HepG2 (cell line): ENCODE results near the gene DNAJC12. TPM values are rescaled to one million over a fixed set of nuclear protein-coding genes. Genes with fewer than 3 reads are reported as not detected.

ENCODE experiments used
- ATAC-seq: fragments of 200-7000 bp; cut with Tn5 transposase; 3 replicates; pipeline ENCODE4 v1.9.1; 2020; ENCODE audit warnings: mild to moderate bottlenecking, moderate library complexity
- BruUV-seq: library from RNA; stranded (reverse); fragments of 400-500 nt; replicated peaks from 2 replicates; lab custom pipeline; 2021; lab: Mats Ljungman, UMichigan
- CTCF ChIA-PET: fragments of 300-600 bp; formaldehyde crosslinking; extraction: SDS; loops from one replicate; lab custom pipeline; 2021; ENCODE audit warnings: low total read pairs, inconsistent platforms, low intra/inter-chr PET ratio; lab: Yijun Ruan, JAX
- POLR2A ChIA-PET: fragments of 350-600 bp; sonication (Branson Sonifier 250); formaldehyde crosslinking; loops from one replicate; lab custom pipeline; 2020; ENCODE audit warnings: antibody characterized with exemption, inconsistent platforms; lab: Yijun Ruan, JAX
- DNase-seq: peaks from one replicate; pipeline ENCODE4 v3.0.0-alpha.2; 2015; ENCODE audit warnings: low spot score
- FAIRE-seq: peaks from 3 replicates; lab custom pipeline; 2011; peaks lifted over from hg19 to GRCh38; lab: Jason Lieb, UNC
- H2AFZ ChIP-seq: one replicate; pipeline ENCODE4 v1.6.1; 2011; ENCODE audit warnings: low read length, inconsistent platforms
- H3K27ac ChIP-seq: fragments of 300-600 bp; 3 replicates; pipeline ENCODE4 v1.8.0; 2011; ENCODE audit warnings: mixed run types, mild to moderate bottlenecking, mixed read lengths, low read length, inconsistent platforms; ENCODE audit not compliant: insufficient read depth; ENCODE audit errors: extremely low read length
- H3K27me3 ChIP-seq, 2 experiments: fragments of 200-600 bp in 1 of 2; 2 replicates in 1 of 2; 3 replicates in 1 of 2; pipeline versions ENCODE4 v1.6.0 to v1.8.0; 2011; ENCODE audit warnings: low read length in 2 of 2, mild to moderate bottlenecking in 2 of 2, moderate library complexity in 2 of 2, inconsistent platforms in 1 of 2; ENCODE audit not compliant: insufficient read depth in 2 of 2, control insufficient read depth in 1 of 2
- H3K36me3 ChIP-seq, 2 experiments: fragments of 200-600 bp in 1 of 2; replicated peaks in 1 of 2; 2 replicates in 1 of 2; 3 replicates in 1 of 2; pipeline versions ENCODE4 v1.5.1 to v1.8.0; 2011; ENCODE audit warnings: low read length in 2 of 2, inconsistent platforms in 1 of 2; ENCODE audit not compliant: insufficient read depth in 2 of 2, control insufficient read depth in 1 of 2
- H3K4me1 ChIP-seq: 2 replicates; pipeline ENCODE4 v1.5.1; 2012; ENCODE audit warnings: low read length, inconsistent platforms; ENCODE audit not compliant: insufficient read depth
- H3K4me2 ChIP-seq: 2 replicates; pipeline ENCODE4 v1.6.0; 2011; ENCODE audit warnings: low read depth, low read length, inconsistent platforms
- H3K4me3 ChIP-seq, 3 experiments: fragments of 200-600 bp in 1 of 3; sonication (generic), shearing (Covaris generic) in 1 of 3; replicated peaks in 1 of 3; 2 replicates each; pipeline ENCODE4 v1.5.1; 2011 to 2016; ENCODE audit warnings: low read length in 3 of 3, inconsistent platforms in 2 of 3, low read depth in 2 of 3, mild to moderate bottlenecking in 2 of 3, control low read depth in 1 of 3, mixed read lengths in 1 of 3; ENCODE audit not compliant: insufficient read depth in 1 of 3
- H3K79me2 ChIP-seq: one replicate; pipeline ENCODE4 v1.6.1; 2011; ENCODE audit warnings: low read length, inconsistent platforms; ENCODE audit not compliant: insufficient read depth
- H3K9ac ChIP-seq: 2 replicates; pipeline ENCODE4 v1.6.0; 2011; ENCODE audit warnings: mild to moderate bottlenecking, low read depth, low read length, inconsistent platforms; ENCODE audit not compliant: insufficient read depth
- H3K9me3 ChIP-seq: 2 replicates; pipeline ENCODE4 v1.5.1; 2012; ENCODE audit warnings: mild to moderate bottlenecking, low read length
- H4K20me1 ChIP-seq: 2 replicates; pipeline ENCODE4 v1.6.0; 2011; ENCODE audit warnings: inconsistent platforms, mild to moderate bottlenecking, low read length, moderate library complexity; ENCODE audit not compliant: insufficient read depth
- CENPT ChIP-seq: sonication (generic); formaldehyde crosslinking; IDR thresholded peaks from 2 replicates; pipeline ENCODE4 v1.8.0; 2022; ENCODE audit warnings: low read depth, mild to moderate bottlenecking, moderate library complexity, missing genetic modification reagents
- ELF1 ChIP-seq: sonication (generic); formaldehyde crosslinking; IDR thresholded peaks from 2 replicates; pipeline ENCODE4 v1.4.0; 2020; ENCODE audit warnings: missing genetic modification reagents
- ETV5 ChIP-seq: IDR thresholded peaks from 2 replicates; pipeline ENCODE4 v1.6.1; 2018; ENCODE audit warnings: missing biosample characterization, missing genetic modification reagents, inconsistent platforms, borderline replicate concordance
- HOXA7 ChIP-seq: sonication (generic); formaldehyde crosslinking; IDR thresholded peaks from 2 replicates; pipeline ENCODE4 v1.8.1; 2022; ENCODE audit warnings: mild to moderate bottlenecking, missing genetic modification reagents, moderate library complexity
- MAFK ChIP-seq, 2 experiments: IDR thresholded peaks in 1 of 2; conservative IDR thresholded peaks in 1 of 2; 2 replicates each; pipeline ENCODE4 v1.6.1; 2011; ENCODE audit warnings: improper control_type of control experiment in 2 of 2, low read length in 2 of 2
- MATR3 ChIP-seq: sonication (generic); formaldehyde crosslinking; IDR thresholded peaks from 2 replicates; pipeline ENCODE4 v1.4.0; 2020; ENCODE audit warnings: missing genetic modification reagents
- MAZ ChIP-seq, 2 experiments: sonication (generic) in 1 of 2; formaldehyde crosslinking in 1 of 2; IDR thresholded peaks; 2 replicates each; pipeline versions ENCODE4 v1.5.0 to v1.6.1; 2012 to 2020; ENCODE audit warnings: low read depth in 2 of 2, mild to moderate bottlenecking in 2 of 2, borderline replicate concordance in 1 of 2, improper control_type of control experiment in 1 of 2, low read length in 1 of 2, missing genetic modification reagents in 1 of 2, moderate library complexity in 1 of 2
- MXD4 ChIP-seq: IDR thresholded peaks from 2 replicates; pipeline ENCODE4 v1.6.1; 2016; ENCODE audit warnings: mild to moderate bottlenecking, missing biosample characterization, missing genetic modification reagents
- NFE2L1 ChIP-seq: sonication (generic); formaldehyde crosslinking; IDR thresholded peaks from 2 replicates; pipeline ENCODE4 v1.4.0; 2020; ENCODE audit warnings: missing genetic modification reagents, mild to moderate bottlenecking, borderline replicate concordance
- TAF1 ChIP-seq: sonication (generic); formaldehyde crosslinking; IDR thresholded peaks from 2 replicates; pipeline ENCODE4 v1.4.0; 2020; ENCODE audit warnings: missing genetic modification reagents
- ZKSCAN1 ChIP-seq: fragments of 150-350 bp; IDR thresholded peaks from 2 replicates; pipeline ENCODE4 v1.6.1; 2014; ENCODE audit warnings: low read length
- ZNF235 ChIP-seq: sonication (generic); formaldehyde crosslinking; IDR thresholded peaks from 2 replicates; pipeline ENCODE4 v1.8.1; 2023; ENCODE audit warnings: mild to moderate bottlenecking, missing genetic modification reagents, borderline replicate concordance
- ZNF253 ChIP-seq: sonication (generic); formaldehyde crosslinking; IDR thresholded peaks from 2 replicates; pipeline ENCODE4 v1.8.0; 2022; ENCODE audit warnings: mild to moderate bottlenecking, missing genetic modification reagents, borderline replicate concordance
- ZNF292 ChIP-seq: sonication (generic); formaldehyde crosslinking; IDR thresholded peaks from 2 replicates; pipeline ENCODE4 v1.8.1; 2022; ENCODE audit warnings: mild to moderate bottlenecking, low read depth, missing genetic modification reagents, borderline replicate concordance
- ZNF543 ChIP-seq: sonication (generic); formaldehyde crosslinking; IDR thresholded peaks from 2 replicates; pipeline ENCODE4 v1.4.0; 2020; ENCODE audit warnings: mild to moderate bottlenecking, missing genetic modification reagents
- ZNF644 ChIP-seq: IDR thresholded peaks from 2 replicates; pipeline ENCODE4 v1.6.1; 2016; ENCODE audit warnings: low read depth
- ZNF788 ChIP-seq: sonication (generic); formaldehyde crosslinking; IDR thresholded peaks from 2 replicates; pipeline ENCODE4 v1.5.0; 2020; ENCODE audit warnings: mild to moderate bottlenecking, missing genetic modification reagents, borderline replicate concordance
- ZNF792 ChIP-seq: IDR thresholded peaks from 2 replicates; pipeline ENCODE4 v1.6.1; 2016
- WGBS: methylation state at CpG from one replicate; pipeline ENCODE4 v1.1.6; 2017; ENCODE audit warnings: low lambda C conversion rate; 5-methylcytosine and 5-hydroxymethylcytosine counted together
- in situ Hi-C: cut with HindIII; loops from 2 replicates; pipeline ENCODE4 v1.10.0; 2017; ENCODE audit warnings: low pct_unique_long_range_greater_than_20kb; ENCODE audit not compliant: extremely low pct_ligation_motif_present
- intact Hi-C: fragments of 100-400 bp; cut with micrococcal nuclease; formaldehyde crosslinking; loops from one replicate; pipeline ENCODE4 v1.10.0; 2022; ENCODE audit not compliant: unreplicated experiment
- polyA plus RNA-seq, 8 experiments: library from polyadenylated mRNA; depleted of rRNA in 3 of 8; stranded (reverse) in 7 of 8; unstranded in 1 of 8; fragments of >200 nt; fragmentation: Illumina TruSeq in 4 of 8; extraction: Trizol in 4 of 8; gene quantifications; 2 replicates each; pipeline versions ENCODE4 v1.2.1 to v1.2.3, GENCODE V29; 2011 to 2016; ENCODE audit warnings: low read depth in 4 of 8, missing spikeins in 1 of 8, mixed read lengths in 1 of 8; ENCODE audit not compliant: insufficient read depth in 1 of 8
- total RNA-seq, 5 experiments: library from RNA; depleted of rRNA; stranded (reverse); fragments of >200 nt; fragmentation: Illumina TruSeq; extraction: Trizol; gene quantifications; 2 replicates each; pipeline ENCODE4 v1.2.3, GENCODE V29; 2016; ENCODE audit warnings: low read depth in 1 of 5
- TF ChIP-seq, protein P1 (sequence below): sonication (generic); formaldehyde crosslinking; IDR thresholded peaks from 2 replicates; pipeline ENCODE4 v1.5.1; 2020; ENCODE audit warnings: mild to moderate bottlenecking, missing genetic modification reagents, moderate library complexity
- TF ChIP-seq, protein P2 (sequence below): sonication (generic); formaldehyde crosslinking; conservative IDR thresholded peaks from 2 replicates; pipeline ENCODE4 v1.4.0; 2020; ENCODE audit warnings: missing genetic modification reagents

DNAJC12 gene
- total and polyA plus RNA-seq, 2 of the 13 experiments (the other 11 are each of a cell fraction or from before 2014, with no cell fraction given), result 11.6 to 43.9 TPM

DNA sequence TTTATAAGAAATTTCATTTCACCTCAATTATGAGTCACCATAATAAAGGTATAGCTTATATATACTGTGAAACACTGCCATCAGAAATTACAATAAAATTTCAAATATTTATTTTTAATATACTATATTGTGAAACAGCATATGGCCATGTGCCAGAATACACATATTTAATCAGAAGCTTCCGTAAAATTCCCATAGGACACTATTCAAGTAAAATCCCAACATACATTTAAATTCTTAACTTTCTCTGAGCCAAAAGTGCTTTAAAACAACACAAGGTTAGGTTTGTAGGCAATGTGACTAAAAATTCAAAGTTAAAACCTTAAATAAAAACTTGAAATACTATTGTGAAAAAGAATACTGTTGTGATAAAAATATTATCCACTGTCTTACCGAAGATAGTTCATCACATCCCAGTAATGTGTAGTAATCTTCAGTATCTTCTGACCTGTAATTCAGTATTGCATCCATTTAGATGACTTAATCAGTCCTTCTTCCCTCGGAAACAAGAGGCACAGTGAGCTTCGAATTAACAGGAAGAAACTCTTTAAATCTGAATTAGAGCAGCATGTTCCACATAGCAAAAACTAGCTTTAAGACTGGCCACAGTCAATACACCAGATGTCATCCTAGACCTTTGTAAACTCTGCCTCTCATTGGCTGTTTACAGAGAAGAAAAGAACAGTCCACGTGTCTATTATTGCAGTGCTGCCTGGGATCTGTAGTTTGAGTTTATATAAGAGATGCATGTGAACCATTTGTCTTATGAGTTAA lies at the start of gene DNAJC12 (continued):
- TF ChIP-seq, protein P1, sequence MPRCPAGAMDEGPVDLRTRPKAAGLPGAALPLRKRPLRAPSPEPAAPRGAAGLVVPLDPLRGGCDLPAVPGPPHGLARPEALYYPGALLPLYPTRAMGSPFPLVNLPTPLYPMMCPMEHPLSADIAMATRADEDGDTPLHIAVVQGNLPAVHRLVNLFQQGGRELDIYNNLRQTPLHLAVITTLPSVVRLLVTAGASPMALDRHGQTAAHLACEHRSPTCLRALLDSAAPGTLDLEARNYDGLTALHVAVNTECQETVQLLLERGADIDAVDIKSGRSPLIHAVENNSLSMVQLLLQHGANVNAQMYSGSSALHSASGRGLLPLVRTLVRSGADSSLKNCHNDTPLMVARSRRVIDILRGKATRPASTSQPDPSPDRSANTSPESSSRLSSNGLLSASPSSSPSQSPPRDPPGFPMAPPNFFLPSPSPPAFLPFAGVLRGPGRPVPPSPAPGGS (CRISPR knock-in tag), result no peak
- no peak for TF ChIP-seq ZNF235 (CRISPR knock-in tag)
- TF ChIP-seq ZNF292 (CRISPR knock-in tag), result no peak
- no peak for TF ChIP-seq ETV5 (CRISPR knock-in tag)
- TF ChIP-seq MAZ (IDR thresholded peaks at IDR 0.05; ENCODE audit: borderline replicate concordance, low read depth, low read length), result no peak
- no peak for TF ChIP-seq MAZ (CRISPR knock-in tag; IDR thresholded peaks at IDR 0.05; ENCODE audit: low read depth)
- no peak for TF ChIP-seq TAF1

DNA sequence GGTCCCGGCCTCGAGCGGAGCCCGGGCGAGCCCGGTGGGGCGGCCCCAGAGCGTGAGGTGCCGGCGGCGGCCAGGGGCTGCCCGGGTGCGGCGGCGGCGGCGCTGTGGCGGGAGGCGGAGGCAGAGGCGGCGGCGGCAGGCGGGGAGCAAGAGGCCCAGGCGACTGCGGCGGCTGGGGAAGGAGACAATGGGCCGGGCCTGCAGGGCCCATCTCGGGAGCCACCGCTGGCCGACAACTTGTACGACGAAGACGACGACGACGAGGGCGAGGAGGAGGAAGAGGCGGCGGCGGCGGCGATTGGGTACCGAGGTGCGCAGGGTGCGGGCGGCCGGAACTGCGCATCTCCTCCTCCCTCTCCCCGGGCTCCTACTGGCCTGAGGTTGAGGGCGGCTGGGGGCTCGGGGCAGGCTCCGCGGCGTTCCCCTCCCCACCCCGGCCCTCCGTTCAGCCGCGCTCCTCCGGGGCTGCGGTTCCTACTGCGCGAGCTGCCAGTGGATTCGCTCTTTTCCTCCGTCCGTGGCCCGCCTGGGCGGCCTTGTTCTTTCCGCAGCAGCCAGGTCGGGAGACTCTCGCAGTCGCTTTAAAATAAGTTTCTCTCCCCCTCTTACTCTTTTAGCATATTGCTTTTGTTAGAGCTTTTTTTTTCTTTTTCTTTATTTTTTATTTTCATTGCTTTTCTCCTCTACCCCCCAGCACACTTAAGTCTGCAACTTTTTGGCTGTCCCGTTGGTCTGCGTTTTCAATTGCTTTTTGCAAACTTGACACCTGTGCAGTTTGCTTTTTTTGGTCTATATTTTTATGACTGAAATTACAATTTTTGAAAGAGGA lies 47.1 kb upstream of the DNAJC12 start:
- FAIRE-seq (no peak), ATAC-seq (peak; percentile 82), DNase-seq (peak; percentile 48)
- Histone ChIP-seq H3K79me2 (peaks cover 36% of the 10 kb centered on the region), H2AFZ (no peak overlapping the region), H4K20me1 (peaks cover 8% of the 10 kb centered on the region), H3K36me3 (peaks cover 3 to 10% of the 10 kb centered on the region in 2 experiments; a peak in 4 of 5 replicates), H3K4me2 (peak overlapping the region; percentile 95), H3K27me3 (no peaks in the 10 kb centered on the region; a peak in 1 of 5 replicates), H3K9ac (peak overlapping the region; percentile 75), H3K27ac (peak overlapping the region; percentile 75), H3K9me3 (no peaks in the 10 kb centered on the region), H3K4me1 (peaks cover 47% of the 10 kb centered on the region), H3K4me3 (peak overlapping the region; percentile 76 to 100 (median 88))
- intact Hi-C loops, result no loop called here
- POLR2A ChIA-PET, result interaction anchor here (0.8 to 1.0 kb wide), 2 partner anchors 36 to 447 kb away, joined by 3 read pairs; partner anchors contain the start of gene HNRNPH3
- WGBS, result under 1% methylated on average over 14 of the region's 73 CpGs
- in situ Hi-C loops, result no loop called here
- CTCF ChIA-PET, result no interaction called here
- BruUV-seq, result TSS peak; percentile 53
- TF ChIP-seq, protein P2, sequence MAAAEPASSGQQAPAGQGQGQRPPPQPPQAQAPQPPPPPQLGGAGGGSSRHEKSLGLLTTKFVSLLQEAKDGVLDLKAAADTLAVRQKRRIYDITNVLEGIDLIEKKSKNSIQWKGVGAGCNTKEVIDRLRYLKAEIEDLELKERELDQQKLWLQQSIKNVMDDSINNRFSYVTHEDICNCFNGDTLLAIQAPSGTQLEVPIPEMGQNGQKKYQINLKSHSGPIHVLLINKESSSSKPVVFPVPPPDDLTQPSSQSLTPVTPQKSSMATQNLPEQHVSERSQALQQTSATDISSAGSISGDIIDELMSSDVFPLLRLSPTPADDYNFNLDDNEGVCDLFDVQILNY (CRISPR knock-in tag), result no peak
- TF ChIP-seq CENPT (CRISPR knock-in tag), result no peak
- no peak for TF ChIP-seq ELF1 (CRISPR knock-in tag)
- TF ChIP-seq ZNF792 (CRISPR knock-in tag), result no peak
- TF ChIP-seq ZKSCAN1, result no peak
- TF ChIP-seq ZNF235 (CRISPR knock-in tag), result 0 out of 2 replicates have a peak, but pooled peaks have one; percentile 11
- no peak for TF ChIP-seq MXD4
- peak; percentile 44 for TF ChIP-seq ZNF543 (CRISPR knock-in tag)
- TF ChIP-seq ZNF644, result no peak
- no peak for TF ChIP-seq MAFK (conservative IDR thresholded peaks at IDR 0.05 in 1 of 2, IDR thresholded peaks at IDR 0.05 in 1 of 2; ENCODE audit: low read length in 2 of 2)
- no peak for TF ChIP-seq MATR3 (CRISPR knock-in tag)
- no peak for TF ChIP-seq HOXA7
- TF ChIP-seq ZNF253 (CRISPR knock-in tag), result no peak
- TF ChIP-seq ZNF788 (CRISPR knock-in tag), result no peak
- no peak for TF ChIP-seq NFE2L1
